ENCODE measurements around the gene HSPD1. TPM values are rescaled to one million over a fixed set of nuclear protein-coding genes. Genes with fewer than 3 reads are reported as not detected.

Gene HSPD1
- total and polyA plus RNA-seq, 2 of the 13 experiments (the other 11 are each of a cell fraction or from before 2014, with no cell fraction given), result 685 to 2,610 TPM

- TF ChIP-seq, protein P1, sequence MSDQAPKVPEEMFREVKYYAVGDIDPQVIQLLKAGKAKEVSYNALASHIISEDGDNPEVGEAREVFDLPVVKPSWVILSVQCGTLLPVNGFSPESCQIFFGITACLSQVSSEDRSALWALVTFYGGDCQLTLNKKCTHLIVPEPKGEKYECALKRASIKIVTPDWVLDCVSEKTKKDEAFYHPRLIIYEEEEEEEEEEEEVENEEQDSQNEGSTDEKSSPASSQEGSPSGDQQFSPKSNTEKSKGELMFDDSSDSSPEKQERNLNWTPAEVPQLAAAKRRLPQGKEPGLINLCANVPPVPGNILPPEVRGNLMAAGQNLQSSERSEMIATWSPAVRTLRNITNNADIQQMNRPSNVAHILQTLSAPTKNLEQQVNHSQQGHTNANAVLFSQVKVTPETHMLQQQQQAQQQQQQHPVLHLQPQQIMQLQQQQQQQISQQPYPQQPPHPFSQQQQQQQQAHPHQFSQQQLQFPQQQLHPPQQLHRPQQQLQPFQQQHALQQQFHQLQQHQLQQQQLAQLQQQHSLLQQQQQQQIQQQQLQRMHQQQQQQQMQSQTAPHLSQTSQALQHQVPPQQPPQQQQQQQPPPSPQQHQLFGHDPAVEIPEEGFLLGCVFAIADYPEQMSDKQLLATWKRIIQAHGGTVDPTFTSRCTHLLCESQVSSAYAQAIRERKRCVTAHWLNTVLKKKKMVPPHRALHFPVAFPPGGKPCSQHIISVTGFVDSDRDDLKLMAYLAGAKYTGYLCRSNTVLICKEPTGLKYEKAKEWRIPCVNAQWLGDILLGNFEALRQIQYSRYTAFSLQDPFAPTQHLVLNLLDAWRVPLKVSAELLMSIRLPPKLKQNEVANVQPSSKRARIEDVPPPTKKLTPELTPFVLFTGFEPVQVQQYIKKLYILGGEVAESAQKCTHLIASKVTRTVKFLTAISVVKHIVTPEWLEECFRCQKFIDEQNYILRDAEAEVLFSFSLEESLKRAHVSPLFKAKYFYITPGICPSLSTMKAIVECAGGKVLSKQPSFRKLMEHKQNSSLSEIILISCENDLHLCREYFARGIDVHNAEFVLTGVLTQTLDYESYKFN (CRISPR knock-in tag; conservative IDR thresholded peaks at IDR 0.05), result peak; percentile 79
- TF ChIP-seq ZBTB3 (CRISPR knock-in tag; IDR thresholded peaks at IDR 0.05; ENCODE audit: borderline replicate concordance, low read depth), result 0 out of 2 replicates have a peak, but pooled peaks have one; percentile 40
- TF ChIP-seq ELK4 (CRISPR knock-in tag; IDR thresholded peaks at IDR 0.05; ENCODE audit: borderline replicate concordance), result no peak
- no peak for TF ChIP-seq GPBP1L1 (CRISPR knock-in tag; IDR thresholded peaks at IDR 0.05)
- no peak for TF ChIP-seq ZNF24 (IDR thresholded peaks at IDR 0.05)
- peak; percentile 85 for TF ChIP-seq ETV5 (CRISPR knock-in tag; IDR thresholded peaks at IDR 0.05; ENCODE audit: borderline replicate concordance)
- TF ChIP-seq, protein P2, sequence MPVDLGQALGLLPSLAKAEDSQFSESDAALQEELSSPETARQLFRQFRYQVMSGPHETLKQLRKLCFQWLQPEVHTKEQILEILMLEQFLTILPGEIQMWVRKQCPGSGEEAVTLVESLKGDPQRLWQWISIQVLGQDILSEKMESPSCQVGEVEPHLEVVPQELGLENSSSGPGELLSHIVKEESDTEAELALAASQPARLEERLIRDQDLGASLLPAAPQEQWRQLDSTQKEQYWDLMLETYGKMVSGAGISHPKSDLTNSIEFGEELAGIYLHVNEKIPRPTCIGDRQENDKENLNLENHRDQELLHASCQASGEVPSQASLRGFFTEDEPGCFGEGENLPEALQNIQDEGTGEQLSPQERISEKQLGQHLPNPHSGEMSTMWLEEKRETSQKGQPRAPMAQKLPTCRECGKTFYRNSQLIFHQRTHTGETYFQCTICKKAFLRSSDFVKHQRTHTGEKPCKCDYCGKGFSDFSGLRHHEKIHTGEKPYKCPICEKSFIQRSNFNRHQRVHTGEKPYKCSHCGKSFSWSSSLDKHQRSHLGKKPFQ (CRISPR knock-in tag; IDR thresholded peaks at IDR 0.05; ENCODE audit: insufficient replicate concordance), result peak; percentile 62
- peak; percentile 92 for TF ChIP-seq SALL1 (CRISPR knock-in tag; IDR thresholded peaks at IDR 0.05)
- no peak for TF ChIP-seq ZNF329 (CRISPR knock-in tag; IDR thresholded peaks at IDR 0.05; ENCODE audit: low read depth)
- no peak for TF ChIP-seq THYN1 (CRISPR knock-in tag; IDR thresholded peaks at IDR 0.05; ENCODE audit: borderline replicate concordance, low read depth)
- no peak; the same call in 1 of the 2 replicates for TF ChIP-seq ARID3A (IDR thresholded peaks at IDR 0.05; ENCODE audit: low read depth, low read length)
- no peak for TF ChIP-seq PRPF4 (IDR thresholded peaks at IDR 0.05; ENCODE audit: low read depth, low read length, poor library complexity, severe bottlenecking)
- peak; percentile 51; the same call in 1 of the 2 replicates for TF ChIP-seq KLF9 (CRISPR knock-in tag; IDR thresholded peaks at IDR 0.05; ENCODE audit: low read depth)
- peak; percentile 20 for TF ChIP-seq HCFC1 (IDR thresholded peaks at IDR 0.05; ENCODE audit: low read depth, low read length)
- no peak for TF ChIP-seq CBX2 (IDR thresholded peaks at IDR 0.05; ENCODE audit: low read depth, low read length)
- no peak for TF ChIP-seq CBX2 (CRISPR knock-in tag; IDR thresholded peaks at IDR 0.05; ENCODE audit: low read depth)
- TF ChIP-seq NR2F2 (IDR thresholded peaks at IDR 0.05; ENCODE audit: borderline replicate concordance, low read depth), result 0 out of 2 replicates have a peak, but pooled peaks have one; percentile 47
- 0 out of 2 replicates have a peak, but pooled peaks have one; percentile 23 for TF ChIP-seq RELA (CRISPR knock-in tag; IDR thresholded peaks at IDR 0.05)
- TF ChIP-seq SNAI1 (CRISPR knock-in tag; IDR thresholded peaks at IDR 0.05; ENCODE audit: borderline replicate concordance), result peak; percentile 98
These were observed 46.3 kb downstream of the HSPD1 start, which contains the start of gene COQ10B (continued) for GRCh38 chr2:197453123-197453913.
